OCI-LY3 (cell line): ENCODE data around the gene GFOD1.

Experiments used
- CTCF ChIP-seq: fragments of 200-600, 300-600 bp; sonication (generic); IDR thresholded peaks from 2 replicates; pipeline ENCODE4 v1.5.1; 2014; ENCODE audit warnings: antibody characterized with exemption, low read length, low read depth
- EZH2phosphoT487 ChIP-seq: fragments of 200-600 bp; shearing (Covaris generic); IDR thresholded peaks from 2 replicates; pipeline ENCODE4 v1.6.1; 2018; ENCODE audit warnings: antibody characterized with exemption, mixed run types, low read depth

GRCh38 chr6:13491538-13491937, 4.1 kb upstream of the GFOD1 start:
- no peak for TF ChIP-seq EZH2phosphoT487
- TF ChIP-seq CTCF, result no peak
